ENCODE measurements around the gene NXF1.

DNA sequence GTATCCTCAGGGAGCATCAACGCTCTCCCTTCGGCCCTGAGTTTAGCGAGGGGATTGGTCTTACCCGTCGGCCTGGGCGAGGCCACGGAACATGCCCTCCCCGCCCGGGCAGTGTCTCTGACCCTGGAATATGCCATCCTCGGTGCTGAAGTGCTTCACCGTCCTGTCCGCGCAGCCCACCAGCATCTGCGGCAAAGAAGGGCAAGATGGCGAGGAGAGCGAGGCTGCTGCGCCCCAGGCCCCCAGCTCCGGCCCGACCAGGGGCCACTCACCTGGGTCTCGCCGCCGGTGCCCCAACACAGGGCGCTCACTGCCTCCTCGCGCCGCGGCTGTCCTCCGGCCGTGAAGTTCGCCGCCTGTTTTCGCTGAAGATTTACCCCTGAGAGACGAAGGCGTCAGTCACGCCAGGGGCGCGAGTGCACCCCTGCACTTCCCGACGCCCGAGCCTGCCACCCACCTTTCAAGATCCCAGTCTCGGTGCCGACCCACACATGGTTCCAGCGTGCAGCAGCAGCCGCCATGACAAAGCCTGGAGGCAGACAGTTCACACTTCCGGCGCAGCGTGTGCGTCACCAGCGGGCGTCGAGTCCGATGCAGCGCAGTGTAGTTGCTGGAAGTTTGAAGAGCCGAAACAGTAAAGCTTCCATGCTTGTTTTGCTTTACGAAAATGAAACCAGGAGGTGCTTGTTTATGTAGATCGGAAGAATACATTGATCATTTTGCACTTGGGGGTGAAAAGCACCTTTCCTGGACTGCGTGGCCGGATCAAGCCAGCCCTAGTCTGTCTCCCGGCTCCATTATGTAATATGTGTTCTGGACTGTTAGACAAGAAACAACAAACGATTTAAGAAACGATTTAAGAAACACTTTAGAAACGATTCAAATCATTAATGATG, 34.1 kb upstream of the NXF1 start, which contains the start of gene WDR74:
- TF ChIP-seq CTCF (conservative IDR thresholded peaks at IDR 0.05; ENCODE audit: low read depth, low read length): no peak
- no peak for TF ChIP-seq EZH2 (IDR thresholded peaks at IDR 0.05; ENCODE audit: low read length, unreplicated experiment)
- no peak for TF ChIP-seq EZH2phosphoT487 (IDR thresholded peaks at IDR 0.05; ENCODE audit: borderline replicate concordance, low read length)
